ENCODE results near the gene SPDYE4. TPM values are rescaled to one million over a fixed set of nuclear protein-coding genes. Genes with fewer than 3 reads are reported as not detected.

SPDYE4 gene
- total RNA-seq, 1 experiment from 2014 or later, result not detected

DNA sequence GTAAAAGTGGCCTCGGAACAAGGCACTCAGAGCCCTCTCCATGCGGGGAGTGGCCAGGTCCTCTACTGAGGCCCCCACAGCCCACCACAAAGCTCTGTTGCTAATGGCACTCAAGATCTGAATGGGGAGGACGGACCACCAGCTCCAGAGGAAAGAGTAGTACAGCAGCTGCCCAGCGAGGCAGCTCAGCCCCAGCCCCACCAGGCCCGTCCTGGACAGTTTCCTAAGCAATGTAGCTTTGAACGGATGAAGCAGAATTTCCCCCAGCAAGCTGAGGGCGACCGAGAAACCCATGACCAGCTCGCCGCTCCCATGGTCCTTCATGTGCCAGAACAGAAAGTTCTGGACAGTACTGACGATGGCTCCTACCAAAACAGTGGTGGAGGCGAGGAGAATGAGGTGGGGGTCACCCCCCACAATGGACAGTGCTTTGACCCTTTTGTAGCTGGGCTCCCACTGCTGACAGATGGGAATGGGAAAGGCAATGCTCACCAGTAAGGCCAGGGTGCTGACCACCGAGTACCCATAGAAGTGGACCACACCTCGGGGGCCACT is 39.4 kb upstream of the SPDYE4 start:
- ChIA-PET CTCF (no interaction called here), POLR2A (no interaction called here)
- H3K4me3 ChIP-seq (ENCODE audit: low read depth in 2 of 2, low read length in 2 of 2), result no peak overlapping the region
- H3K36me3 ChIP-seq (ENCODE audit: control insufficient read depth, insufficient read depth, low read length), result no peaks in the 10 kb centered on the region
- no peak overlapping the region for H3K27ac ChIP-seq (ENCODE audit: low read length)
- intact Hi-C loops (cut with micrococcal nuclease; ENCODE audit: unreplicated experiment) (no loop called here), in situ Hi-C loops (cut with HindIII; ENCODE audit: low pct_unique_long_range_greater_than_20kb, low sequenced_read_pairs) (no loop called here)
- no peaks in the 10 kb centered on the region for H3K9me3 ChIP-seq (ENCODE audit: control insufficient read depth, insufficient read depth, low read depth, low read length)
- DNase-seq (ENCODE audit: low read depth, low spot score) (no peak), ATAC-seq (no peak)
- no peaks in the 10 kb centered on the region for H3K27me3 ChIP-seq (ENCODE audit: control insufficient read depth, insufficient read depth, low read length)
- BruUV-seq (replicated peaks), result no TSS peak
- TF ChIP-seq POLR2AphosphoS5 (IDR thresholded peaks at IDR 0.05; ENCODE audit: low read depth, low read length) (no peak), TCF7L2 (IDR thresholded peaks at IDR 0.05; ENCODE audit: low read depth, low read length) (no peak), SIN3A (IDR thresholded peaks at IDR 0.05; ENCODE audit: borderline replicate concordance, insufficient read depth, low read depth, low read length) (no peak)
- TF ChIP-seq, protein P1, sequence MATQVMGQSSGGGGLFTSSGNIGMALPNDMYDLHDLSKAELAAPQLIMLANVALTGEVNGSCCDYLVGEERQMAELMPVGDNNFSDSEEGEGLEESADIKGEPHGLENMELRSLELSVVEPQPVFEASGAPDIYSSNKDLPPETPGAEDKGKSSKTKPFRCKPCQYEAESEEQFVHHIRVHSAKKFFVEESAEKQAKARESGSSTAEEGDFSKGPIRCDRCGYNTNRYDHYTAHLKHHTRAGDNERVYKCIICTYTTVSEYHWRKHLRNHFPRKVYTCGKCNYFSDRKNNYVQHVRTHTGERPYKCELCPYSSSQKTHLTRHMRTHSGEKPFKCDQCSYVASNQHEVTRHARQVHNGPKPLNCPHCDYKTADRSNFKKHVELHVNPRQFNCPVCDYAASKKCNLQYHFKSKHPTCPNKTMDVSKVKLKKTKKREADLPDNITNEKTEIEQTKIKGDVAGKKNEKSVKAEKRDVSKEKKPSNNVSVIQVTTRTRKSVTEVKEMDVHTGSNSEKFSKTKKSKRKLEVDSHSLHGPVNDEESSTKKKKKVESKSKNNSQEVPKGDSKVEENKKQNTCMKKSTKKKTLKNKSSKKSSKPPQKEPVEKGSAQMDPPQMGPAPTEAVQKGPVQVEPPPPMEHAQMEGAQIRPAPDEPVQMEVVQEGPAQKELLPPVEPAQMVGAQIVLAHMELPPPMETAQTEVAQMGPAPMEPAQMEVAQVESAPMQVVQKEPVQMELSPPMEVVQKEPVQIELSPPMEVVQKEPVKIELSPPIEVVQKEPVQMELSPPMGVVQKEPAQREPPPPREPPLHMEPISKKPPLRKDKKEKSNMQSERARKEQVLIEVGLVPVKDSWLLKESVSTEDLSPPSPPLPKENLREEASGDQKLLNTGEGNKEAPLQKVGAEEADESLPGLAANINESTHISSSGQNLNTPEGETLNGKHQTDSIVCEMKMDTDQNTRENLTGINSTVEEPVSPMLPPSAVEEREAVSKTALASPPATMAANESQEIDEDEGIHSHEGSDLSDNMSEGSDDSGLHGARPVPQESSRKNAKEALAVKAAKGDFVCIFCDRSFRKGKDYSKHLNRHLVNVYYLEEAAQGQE (IDR thresholded peaks at IDR 0.05; ENCODE audit: insufficient read depth in 1 of 2, low read depth in 2 of 2, low read length in 1 of 2), result no peak
- TF ChIP-seq, protein P2, sequence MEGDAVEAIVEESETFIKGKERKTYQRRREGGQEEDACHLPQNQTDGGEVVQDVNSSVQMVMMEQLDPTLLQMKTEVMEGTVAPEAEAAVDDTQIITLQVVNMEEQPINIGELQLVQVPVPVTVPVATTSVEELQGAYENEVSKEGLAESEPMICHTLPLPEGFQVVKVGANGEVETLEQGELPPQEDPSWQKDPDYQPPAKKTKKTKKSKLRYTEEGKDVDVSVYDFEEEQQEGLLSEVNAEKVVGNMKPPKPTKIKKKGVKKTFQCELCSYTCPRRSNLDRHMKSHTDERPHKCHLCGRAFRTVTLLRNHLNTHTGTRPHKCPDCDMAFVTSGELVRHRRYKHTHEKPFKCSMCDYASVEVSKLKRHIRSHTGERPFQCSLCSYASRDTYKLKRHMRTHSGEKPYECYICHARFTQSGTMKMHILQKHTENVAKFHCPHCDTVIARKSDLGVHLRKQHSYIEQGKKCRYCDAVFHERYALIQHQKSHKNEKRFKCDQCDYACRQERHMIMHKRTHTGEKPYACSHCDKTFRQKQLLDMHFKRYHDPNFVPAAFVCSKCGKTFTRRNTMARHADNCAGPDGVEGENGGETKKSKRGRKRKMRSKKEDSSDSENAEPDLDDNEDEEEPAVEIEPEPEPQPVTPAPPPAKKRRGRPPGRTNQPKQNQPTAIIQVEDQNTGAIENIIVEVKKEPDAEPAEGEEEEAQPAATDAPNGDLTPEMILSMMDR (IDR thresholded peaks at IDR 0.05), result no peak
- H3K4me1 ChIP-seq (ENCODE audit: control insufficient read depth, insufficient read depth, low read length), result no peaks in the 10 kb centered on the region

DNA sequence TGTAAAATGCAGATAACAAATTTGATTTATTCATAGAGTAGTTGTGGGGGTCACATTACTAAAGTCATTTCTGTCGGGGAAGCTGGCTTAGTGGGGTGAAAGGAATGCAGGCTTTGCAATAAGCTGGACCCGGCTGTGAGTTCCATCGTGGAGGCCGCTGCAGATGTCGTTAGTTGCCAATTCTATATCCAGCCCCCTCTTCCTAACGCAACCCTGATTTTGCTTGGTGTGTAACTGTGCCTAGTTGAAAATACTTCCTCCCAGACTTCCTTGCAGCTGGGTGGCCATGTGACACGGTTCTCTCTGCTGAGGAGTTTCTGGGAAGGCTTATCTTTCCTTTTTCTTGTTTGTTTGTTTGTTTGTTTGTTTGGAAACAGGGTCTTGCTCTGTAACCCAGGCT is 36.3 kb upstream of the SPDYE4 start:
- Histone ChIP-seq H3K4me3 (ENCODE audit: low read depth in 2 of 2, low read length in 2 of 2) (no peak overlapping the region), H3K9me3 (ENCODE audit: control insufficient read depth, insufficient read depth, low read depth, low read length) (no peaks in the 10 kb centered on the region), H3K27ac (ENCODE audit: low read length) (no peak overlapping the region), H3K27me3 (ENCODE audit: control insufficient read depth, insufficient read depth, low read length) (no peaks in the 10 kb centered on the region), H3K4me1 (ENCODE audit: control insufficient read depth, insufficient read depth, low read length) (no peaks in the 10 kb centered on the region), H3K36me3 (ENCODE audit: control insufficient read depth, insufficient read depth, low read length) (no peaks in the 10 kb centered on the region)
- in situ Hi-C loops (cut with HindIII; ENCODE audit: low pct_unique_long_range_greater_than_20kb, low sequenced_read_pairs), result no loop called here
- ATAC-seq (no peak), DNase-seq (ENCODE audit: low read depth, low spot score) (no peak)
- intact Hi-C loops (cut with micrococcal nuclease; ENCODE audit: unreplicated experiment), result no loop called here
- BruUV-seq (replicated peaks), result no TSS peak
- POLR2A ChIA-PET, result no interaction called here
- CTCF ChIA-PET, result no interaction called here
- TF ChIP-seq, protein P2 (IDR thresholded peaks at IDR 0.05), result no peak
- TF ChIP-seq, protein P1 (IDR thresholded peaks at IDR 0.05; ENCODE audit: insufficient read depth in 1 of 2, low read depth in 2 of 2, low read length in 1 of 2), result no peak
- TF ChIP-seq SIN3A (IDR thresholded peaks at IDR 0.05; ENCODE audit: borderline replicate concordance, insufficient read depth, low read depth, low read length) (no peak), TCF7L2 (IDR thresholded peaks at IDR 0.05; ENCODE audit: low read depth, low read length) (no peak)
